Measurements from ENCODE around the gene CACNA1F.

GRCh38 chrX:49247916-49248811 is 15.0 kb upstream of the CACNA1F start:
- TF ChIP-seq POLR2A (IDR thresholded peaks at IDR 0.05), result no peak
- no peak for TF ChIP-seq CTCF (IDR thresholded peaks at IDR 0.05)
